Uterus (tissue), 4 donors: ENCODE data around the gene ZNF407. TPM values are rescaled to one million over a fixed set of nuclear protein-coding genes. Genes with fewer than 3 reads are reported as not detected.

Source experiments
- DNase-seq, 2 donors: peaks; one replicate each; pipeline ENCODE4 v3.0.0-alpha.2; 2019 to 2020
- H3K27ac ChIP-seq, 2 donors: fragments of 200-600 bp; sonication (generic); 1 replicate in 1 of 2; 2 replicates in 1 of 2; pipeline ENCODE4 v1.5.1; 2016 to 2018
- H3K27me3 ChIP-seq, 2 donors: fragments of 200-600 bp; sonication (generic); one replicate each; pipeline ENCODE4 v1.5.1; 2018 to 2019; ENCODE audit warnings: control low read depth in 1 of 2
- H3K36me3 ChIP-seq, 2 donors: fragments of 200-600 bp; sonication (generic); one replicate each; pipeline ENCODE4 v1.5.1; 2019; ENCODE audit warnings: control low read depth in 1 of 2
- H3K4me1 ChIP-seq, 2 donors: fragments of 200-600 bp; sonication (generic); one replicate each; pipeline ENCODE4 v1.5.1; 2018 to 2019; ENCODE audit warnings: control low read depth in 1 of 2
- H3K4me3 ChIP-seq, 2 donors: fragments of 200-600 bp; sonication (generic); 1 replicate in 1 of 2; 2 replicates in 1 of 2; pipeline ENCODE4 v1.5.1; 2018 to 2019; ENCODE audit warnings: mild to moderate bottlenecking in 1 of 2
- H3K9me3 ChIP-seq, 2 donors: fragments of 200-600 bp; sonication (generic); one replicate each; pipeline ENCODE4 v1.5.1; 2019; ENCODE audit warnings: control low read depth in 1 of 2
- CTCF ChIP-seq, 4 experiments: fragments of 200-600 bp in 2 of 4; fragments of 450-650 bp in 2 of 4; sonication (generic) in 2 of 4; IDR thresholded peaks; one replicate each; pipeline ENCODE4 v1.5.1; 2016 to 2019; ENCODE audit warnings: antibody characterized with exemption in 4 of 4, mild to moderate bottlenecking in 2 of 4, moderate library complexity in 1 of 4
- POLR2A ChIP-seq, 2 donors: fragments of 450-650 bp; IDR thresholded peaks; one replicate each; pipeline ENCODE4 v1.6.1; 2016; ENCODE audit warnings: antibody characterized with exemption in 2 of 2, mild to moderate bottlenecking in 1 of 2, moderate library complexity in 1 of 2
- intact Hi-C: fragments of 100-400 bp; cut with DNase I; formaldehyde crosslinking; loops from one replicate; pipeline ENCODE4 v1.15.1; 2023; ENCODE audit warnings: low total_unique reads
- total RNA-seq, 4 donors: library from RNA; depleted of rRNA in 3 of 4; stranded (reverse); fragments of >200 nt in 3 of 4; gene quantifications; one replicate each; pipeline versions ENCODE4 v1.1.0 to v1.2.4, GENCODE V29; 2014 to 2023
- donor health status: DM: yes; HTN: yes; CAD: no.

ZNF407 gene
- total RNA-seq, 4 donors from 2014 or later: 10.6 to 38.9 (median 23.7) TPM

- Histone ChIP-seq H3K4me3 (no peak overlapping the region), H3K27me3 (no peaks in the 10 kb centered on the region), H3K27ac (no peak overlapping the region), H3K36me3 (no peaks in the 10 kb centered on the region), H3K4me1 (no peaks in the 10 kb centered on the region), H3K9me3 (no peaks in the 10 kb centered on the region)
- DNase-seq: no peak
- intact Hi-C loops: no loop called here
- no peak for TF ChIP-seq POLR2A (IDR thresholded peaks at IDR 0.05)
- TF ChIP-seq CTCF (IDR thresholded peaks at IDR 0.05): no peak
These were observed 142.3 kb downstream of the ZNF407 start for GRCh38 chr18:74739926-74740325.

GRCh38 chr18:74742573-74743243, 145.0 kb downstream of the ZNF407 start:
- Histone ChIP-seq H3K4me1 (no peaks in the 10 kb centered on the region), H3K4me3 (no peak overlapping the region), H3K27me3 (no peaks in the 10 kb centered on the region), H3K36me3 (no peaks in the 10 kb centered on the region), H3K9me3 (no peaks in the 10 kb centered on the region), H3K27ac (no peak overlapping the region)
- DNase-seq: no peak
- intact Hi-C loops: no loop called here
- TF ChIP-seq CTCF (IDR thresholded peaks at IDR 0.05) (no peak), POLR2A (IDR thresholded peaks at IDR 0.05) (no peak)

GRCh38 chr18:74745633-74746403, 148.1 kb downstream of the ZNF407 start:
- no peak overlapping the region for H3K27ac ChIP-seq
- H3K4me1 ChIP-seq: no peaks in the 10 kb centered on the region
- H3K27me3 ChIP-seq: no peaks in the 10 kb centered on the region
- no peaks in the 10 kb centered on the region for H3K9me3 ChIP-seq
- no peaks in the 10 kb centered on the region for H3K36me3 ChIP-seq
- no peak for TF ChIP-seq POLR2A (IDR thresholded peaks at IDR 0.05)
- no peak for TF ChIP-seq CTCF (IDR thresholded peaks at IDR 0.05)
- H3K4me3 ChIP-seq: no peak overlapping the region
- DNase-seq: no peak
- intact Hi-C loops: no loop called here

GRCh38 chr18:74748809-74749208, 151.1 kb downstream of the ZNF407 start:
- H3K4me1 ChIP-seq: no peaks in the 10 kb centered on the region
- no peak overlapping the region for H3K27ac ChIP-seq
- H3K4me3 ChIP-seq: no peak overlapping the region
- TF ChIP-seq POLR2A (IDR thresholded peaks at IDR 0.05): no peak
- no peak for TF ChIP-seq CTCF (IDR thresholded peaks at IDR 0.05)
- no peaks in the 10 kb centered on the region for H3K27me3 ChIP-seq
- H3K36me3 ChIP-seq: no peaks in the 10 kb centered on the region
- DNase-seq: no peak
- intact Hi-C loops: no loop called here
- H3K9me3 ChIP-seq: no peaks in the 10 kb centered on the region

- no peak for TF ChIP-seq POLR2A (IDR thresholded peaks at IDR 0.05)
- no peak for TF ChIP-seq CTCF (IDR thresholded peaks at IDR 0.05)
- DNase-seq: no peak
- H3K4me1 ChIP-seq: no peaks in the 10 kb centered on the region
- H3K27me3 ChIP-seq: no peaks in the 10 kb centered on the region
- H3K36me3 ChIP-seq: no peaks in the 10 kb centered on the region
- no peaks in the 10 kb centered on the region for H3K9me3 ChIP-seq
- intact Hi-C loops: no loop called here
- H3K27ac ChIP-seq: no peak overlapping the region
- no peak overlapping the region for H3K4me3 ChIP-seq
These were observed 161.3 kb downstream of the ZNF407 start for GRCh38 chr18:74758995-74759394.
